Measurements from ENCODE around the gene ATP2B1. TPM values are rescaled to one million over a fixed set of nuclear protein-coding genes. Genes with fewer than 3 reads are reported as not detected.

The ATP2B1 gene
- total RNA-seq, 1 experiment from 2014 or later = 36.4 TPM

- DNase-seq (ENCODE audit: low read depth) = peak; percentile 75
Observed at GRCh38 chr12:89542912-89543592, 165.6 kb downstream of the ATP2B1 start.

GRCh38 chr12:89542236-89542635 lies 166.4 kb downstream of the ATP2B1 start:
- no peak for DNase-seq (ENCODE audit: low read depth)

GRCh38 chr12:89540586-89540985 lies 168.1 kb downstream of the ATP2B1 start:
- DNase-seq (ENCODE audit: low read depth) = no peak

- DNase-seq (ENCODE audit: low read depth) = no peak
Observed at GRCh38 chr12:89539426-89540223, 169.0 kb downstream of the ATP2B1 start.

GRCh38 chr12:89538897-89539296 lies 169.7 kb downstream of the ATP2B1 start:
- DNase-seq (ENCODE audit: low read depth) = no peak

Other genes starting within 250 kb of the ATP2B1 start
- gene GALNT4, start 184.0 kb downstream of the ATP2B1 start, total RNA-seq (2014; rRNA removed; shearing (Covaris generic)) = 4.1 and 4.3 TPM in 2 replicates
- gene POC1B, start 182.8 kb downstream of the ATP2B1 start, total RNA-seq (2014; rRNA removed; shearing (Covaris generic)) = 19.4 and 21.7 TPM in 2 replicates

Data from M059J (cell line).